IPS-NIHi11 (cell line): ENCODE measurements around the gene CD69.

Experiments used
- DNase-seq: peaks from one replicate; pipeline ENCODE4 v3.0.0; 2012; ENCODE audit warnings: mixed read lengths, low spot score

The CD69 gene

GRCh38 chr12:9760699-9761418 is at the start of gene CD69:
Gene CD69, minus strand, starts transcription at chr12:9760901. Its CDS starts 81 bp downstream, at chr12:9760820.
- peak; percentile 30 for DNase-seq

DNA sequence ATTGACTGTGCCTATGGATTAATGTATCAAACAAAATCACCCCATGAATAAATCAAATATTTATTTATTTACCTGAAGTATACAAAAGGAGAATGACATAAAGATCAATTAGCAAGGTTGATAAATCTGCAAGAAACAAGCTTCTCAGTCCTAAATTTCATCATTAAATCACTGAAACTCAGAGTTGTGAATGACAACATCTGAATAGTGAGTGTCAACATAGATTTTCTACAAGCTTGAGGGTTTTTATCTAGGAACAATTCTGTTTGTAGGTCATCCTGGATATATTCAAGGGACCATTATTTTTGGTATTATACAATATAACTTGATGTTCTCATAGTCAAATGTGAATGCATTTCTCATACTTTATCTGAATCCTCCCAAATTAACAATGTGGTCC is 49.2 kb upstream of the CD69 start:
- no peak for DNase-seq

DNA sequence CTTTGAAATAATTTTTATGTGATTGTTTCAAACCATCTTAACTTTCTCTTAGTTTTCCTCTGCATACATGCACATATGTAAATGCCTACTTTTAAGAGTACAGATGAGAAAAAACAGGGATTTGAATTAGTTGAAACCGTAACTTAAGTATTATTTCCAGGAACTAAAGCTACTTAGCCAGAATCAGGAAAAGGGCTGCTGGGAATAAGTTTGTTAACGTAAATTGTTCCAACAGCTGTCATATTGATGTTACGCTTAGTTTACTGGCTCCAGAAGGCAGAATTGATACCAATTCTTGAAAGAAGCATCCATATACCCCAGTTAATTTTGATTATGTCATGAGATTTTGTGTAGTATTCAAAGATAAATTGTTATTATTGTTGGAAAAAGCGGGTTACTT is 48.6 kb upstream of the CD69 start:
- no peak for DNase-seq

GRCh38 chr12:9808504-9808903 is 47.8 kb upstream of the CD69 start:
- no peak for DNase-seq

GRCh38 chr12:9806714-9807113 is 46.0 kb upstream of the CD69 start:
- DNase-seq, result no peak

GRCh38 chr12:9805883-9806282 is 45.2 kb upstream of the CD69 start:
- DNase-seq, result no peak

DNA sequence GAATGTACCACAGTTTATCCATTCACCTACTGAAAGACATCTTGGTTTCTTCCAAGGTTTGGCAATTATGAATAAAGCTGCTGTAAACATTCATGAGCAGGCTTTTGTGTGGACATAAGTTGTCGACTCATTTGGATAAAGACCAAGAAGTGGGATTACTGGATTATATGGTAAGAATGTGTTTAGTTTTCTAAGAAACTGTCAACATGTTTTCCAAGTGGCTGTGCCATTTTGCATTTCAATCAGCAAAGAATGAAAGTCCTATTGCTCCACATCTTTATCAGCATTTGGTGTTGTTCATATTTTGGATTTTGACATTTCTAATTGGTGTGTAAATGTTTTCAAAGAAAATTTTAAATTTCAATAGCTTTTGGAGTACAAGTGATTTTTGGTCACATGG is 39.3 kb upstream of the CD69 start:
- DNase-seq, result no peak

DNA sequence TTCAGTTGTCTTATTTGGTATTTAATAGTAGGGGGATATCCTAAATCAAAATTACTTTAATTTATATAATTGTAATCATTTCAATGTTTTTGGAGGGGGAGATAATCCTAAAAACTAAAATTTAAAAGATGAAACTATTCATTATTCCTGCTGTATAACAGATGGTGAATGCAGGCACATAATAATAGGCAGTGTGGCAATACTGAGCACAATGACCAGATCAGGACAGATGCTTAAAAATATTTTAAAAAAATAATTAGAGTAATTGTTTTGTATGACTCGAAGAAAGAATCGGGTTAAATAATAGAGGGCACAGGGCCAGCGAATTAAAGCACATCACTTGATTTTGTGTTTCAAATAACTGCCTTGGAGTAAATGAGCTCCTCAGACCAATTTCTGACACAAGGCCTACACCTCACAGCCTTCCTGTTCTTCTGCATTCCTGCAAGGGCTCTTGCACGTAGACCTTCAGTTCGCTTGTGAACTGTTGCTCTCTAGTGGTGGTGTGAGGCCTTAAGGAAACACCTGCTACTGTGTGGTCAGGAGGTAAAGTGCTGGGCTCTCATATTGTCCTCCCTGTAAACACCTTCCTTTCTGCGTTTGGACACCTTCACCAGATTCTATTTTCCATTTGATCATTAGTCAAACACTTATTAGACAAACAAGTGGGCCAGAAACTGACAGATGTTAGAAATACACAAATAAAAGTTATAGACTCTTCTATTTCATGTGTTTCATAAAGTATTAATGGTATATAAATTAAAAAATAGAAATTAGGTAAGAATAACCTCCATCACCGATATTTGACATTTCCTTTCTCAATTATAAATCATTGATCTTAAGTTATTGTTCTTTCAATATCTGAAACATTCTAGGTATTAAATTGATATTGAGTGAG is 37.3 kb upstream of the CD69 start:
- DNase-seq, result peak; percentile 82

DNA sequence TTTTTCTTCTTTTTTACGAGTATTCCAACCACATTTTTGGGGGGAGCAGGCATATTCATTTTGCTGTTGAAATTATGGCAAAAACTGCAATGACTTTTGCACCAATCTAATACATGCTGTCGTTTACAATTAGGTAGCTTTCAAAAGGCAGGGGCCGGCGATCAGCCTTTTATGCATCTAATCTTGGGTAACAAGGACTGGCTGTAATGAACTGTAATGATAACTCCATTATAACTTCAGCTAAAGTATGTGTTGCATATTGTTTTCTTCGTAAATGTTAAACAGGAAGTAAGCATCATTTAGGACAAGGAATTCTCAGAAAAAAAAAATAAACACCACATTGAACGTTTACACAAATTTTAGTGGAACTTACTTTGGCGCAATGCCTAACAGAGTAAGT is 36.3 kb upstream of the CD69 start:
- no peak for DNase-seq

- no peak for DNase-seq
Measured at GRCh38 chr12:9796346-9796745, 35.6 kb upstream of the CD69 start.

GRCh38 chr12:9795945-9796344 is 35.2 kb upstream of the CD69 start:
- no peak for DNase-seq

DNA sequence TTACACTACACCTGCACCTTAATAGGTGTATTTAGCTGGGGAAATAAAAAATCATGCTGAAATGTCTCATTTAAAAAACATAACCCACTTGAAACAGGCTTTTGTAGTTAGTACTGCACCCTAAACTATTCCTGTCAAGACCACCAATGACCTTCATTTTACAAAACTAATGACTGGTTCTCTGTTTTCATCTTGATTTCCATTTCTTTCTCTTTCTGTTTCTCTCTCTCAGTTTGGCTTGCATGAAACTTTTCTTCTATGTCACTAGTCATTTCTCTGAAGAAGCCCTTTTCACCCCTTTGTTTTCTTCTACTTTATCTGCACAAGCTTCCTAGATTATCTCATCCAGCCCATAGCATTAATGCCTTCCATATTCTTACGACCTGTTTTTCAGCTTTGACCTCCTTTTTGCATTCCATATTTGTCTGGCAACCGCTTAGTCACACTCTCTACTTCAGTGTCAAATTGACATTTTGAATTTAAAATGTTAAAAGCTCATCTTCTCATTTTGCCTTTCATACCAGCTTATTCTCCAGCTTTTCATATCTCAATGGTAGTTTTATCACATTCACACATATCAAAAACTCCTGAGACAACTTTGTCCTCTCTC is 33.9 kb upstream of the CD69 start:
- no peak for DNase-seq

GRCh38 chr12:9793779-9794395 is 33.2 kb upstream of the CD69 start:
- no peak for DNase-seq

DNA sequence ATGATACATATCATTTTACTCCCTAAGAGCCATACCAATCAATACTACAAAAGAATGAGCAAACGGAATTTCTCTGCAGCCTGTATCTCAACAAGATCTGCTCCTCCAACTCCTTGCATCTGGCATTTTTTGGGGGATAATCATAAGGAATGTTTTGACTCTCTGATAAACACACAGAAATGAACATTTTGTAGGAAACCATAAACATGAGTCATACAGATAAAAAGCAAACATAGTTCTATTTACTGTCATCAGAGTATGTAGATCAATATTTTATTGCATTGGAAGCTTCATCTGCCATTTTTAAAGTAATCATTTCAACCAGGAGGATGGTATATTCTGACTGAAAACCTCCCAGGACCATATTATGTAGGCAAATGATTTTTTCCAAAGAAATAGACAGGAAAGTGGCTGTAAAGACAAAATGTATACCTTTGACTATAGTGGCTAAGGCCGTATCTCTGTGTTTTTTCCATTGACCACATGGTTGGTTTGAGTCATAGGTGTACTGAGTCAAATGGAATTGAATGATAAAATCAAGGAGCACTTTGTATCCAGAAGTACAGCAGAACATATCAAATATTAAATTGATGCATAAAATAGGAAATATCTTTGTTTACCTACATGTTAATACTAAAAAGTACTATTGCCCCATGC is 32.4 kb upstream of the CD69 start:
- DNase-seq, result no peak

GRCh38 chr12:9792185-9792900 is 31.6 kb upstream of the CD69 start:
- no peak for DNase-seq

DNA sequence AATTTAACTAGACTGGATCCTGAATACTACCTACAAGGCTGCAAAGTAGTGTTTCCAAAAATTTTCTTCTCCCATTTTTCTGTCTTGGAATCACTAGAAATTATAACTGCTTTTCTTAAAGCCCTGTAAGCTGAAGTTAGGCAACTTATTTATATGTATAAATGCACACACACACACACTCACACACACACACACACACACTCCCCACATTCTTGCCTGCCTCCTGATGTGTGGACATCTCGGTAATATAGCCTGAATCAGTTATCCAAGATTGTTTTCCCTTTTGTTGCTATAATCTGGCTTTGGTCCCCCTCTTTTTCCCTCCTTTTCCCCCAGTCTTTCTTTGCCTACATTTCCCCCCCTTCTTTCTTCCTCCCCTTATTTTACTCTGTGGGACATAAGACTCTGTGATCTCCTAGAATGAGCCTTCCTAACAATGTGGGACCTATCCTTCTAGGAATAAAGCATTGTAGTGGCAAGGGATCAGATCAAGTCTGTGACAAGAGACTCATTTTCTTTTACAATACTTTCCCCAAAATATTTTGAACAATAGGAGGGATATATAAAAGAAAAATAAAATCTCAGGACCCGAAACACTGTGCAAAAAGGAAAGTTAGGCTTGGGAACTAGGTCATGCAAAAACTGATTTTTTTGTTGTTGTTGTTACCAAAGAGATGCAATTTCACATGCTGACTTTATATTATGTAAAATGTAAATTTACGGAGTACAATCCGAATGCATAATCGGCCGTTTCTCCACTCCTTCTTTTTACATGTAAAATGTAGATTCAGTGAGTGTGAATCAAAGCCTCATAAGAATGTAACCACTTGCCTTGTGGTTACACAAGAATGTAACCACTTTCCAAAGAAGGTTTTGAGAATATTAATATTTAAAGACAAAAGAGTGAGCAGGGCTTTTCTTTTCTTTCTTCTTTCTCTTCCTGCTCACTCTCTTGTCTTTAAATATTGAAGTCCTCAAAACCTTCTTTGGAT is 26.3 kb upstream of the CD69 start:
- no peak for DNase-seq

DNA sequence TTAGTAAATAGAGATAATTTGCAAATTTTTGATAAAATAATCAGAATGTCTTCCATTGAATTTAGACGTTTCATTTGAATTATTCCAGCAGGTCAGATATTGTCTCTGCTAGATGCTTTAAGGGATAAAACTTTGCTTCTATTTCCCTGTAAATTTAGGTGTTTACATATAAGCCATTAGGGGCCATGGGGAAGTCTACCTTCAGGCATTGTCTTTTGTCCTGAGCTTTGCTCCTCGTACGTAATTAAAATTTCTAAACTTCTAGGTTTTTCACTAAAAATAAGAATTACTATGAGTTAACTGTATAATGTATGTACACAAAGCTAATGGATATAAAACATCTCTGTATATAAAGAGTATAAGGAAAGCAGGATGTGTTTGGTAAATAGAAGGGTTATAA is 24.1 kb upstream of the CD69 start:
- DNase-seq, result no peak

DNA sequence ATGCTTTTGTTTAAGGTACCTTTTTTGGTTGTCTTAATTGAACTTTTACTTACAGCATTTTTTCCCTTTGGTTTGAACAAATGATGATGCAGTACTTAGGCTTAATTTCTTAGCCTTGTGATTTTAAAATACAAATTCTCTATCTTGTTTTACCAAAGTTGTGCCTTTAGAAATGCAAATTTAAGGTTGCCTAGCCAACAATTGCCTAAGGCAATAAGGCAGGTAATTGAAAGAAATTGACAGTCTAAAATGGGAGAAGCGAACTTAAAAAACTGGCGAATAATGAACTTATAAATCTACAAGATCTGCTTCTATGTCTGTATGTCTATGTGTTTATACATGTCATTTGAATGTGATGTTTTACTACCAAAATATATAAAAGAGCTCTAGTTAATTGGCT is 23.6 kb upstream of the CD69 start:
- no peak for DNase-seq

DNA sequence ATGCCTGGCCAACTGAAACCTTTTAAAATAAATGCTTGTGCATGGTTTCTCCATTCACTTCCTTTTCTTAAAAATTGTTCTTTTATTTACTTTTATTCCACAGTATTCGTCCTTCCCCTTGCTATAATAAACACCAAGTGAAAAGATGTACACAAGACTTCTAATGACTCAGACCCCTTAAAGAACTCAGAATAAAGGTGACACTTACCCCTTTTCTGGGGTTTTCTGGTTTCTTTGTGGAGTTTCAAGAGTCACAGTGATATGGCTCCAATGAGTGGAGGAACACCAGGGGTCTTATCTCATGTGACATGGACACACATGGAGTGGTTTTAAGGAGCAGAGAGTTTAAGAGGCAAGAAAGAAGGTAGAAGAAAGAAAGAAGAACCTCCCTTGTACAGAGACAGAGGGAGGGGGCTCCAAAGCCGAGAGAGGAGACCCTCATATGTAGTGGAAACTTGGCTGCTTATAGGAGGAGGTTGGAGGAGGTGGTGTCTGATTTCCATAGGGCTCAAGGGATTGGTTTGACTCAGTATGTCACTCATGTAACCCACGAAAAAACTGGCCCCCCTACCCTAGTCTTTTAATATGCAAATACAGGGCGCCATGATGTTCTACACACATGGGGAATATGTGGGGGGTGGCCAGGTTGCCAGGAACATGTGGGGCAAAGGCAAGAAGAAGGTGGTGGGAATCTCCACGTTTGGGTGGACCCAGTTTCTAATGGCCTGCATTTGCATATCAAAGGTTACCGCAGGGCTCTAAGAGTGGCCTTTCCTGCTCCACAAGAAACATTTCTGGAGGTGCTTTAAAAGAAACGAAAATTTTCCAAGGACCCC is 22.1 kb upstream of the CD69 start:
- no peak for DNase-seq
